Stimulated activated CD4-positive, alpha-beta T cell treated with anti-CD3 and anti-CD28 coated beads, Interleukin-12 subunit alpha, Interleukin-12 subunit beta, amount 100 ng/mL, for 24 hours (primary cell): Measurements from ENCODE around the gene DEFB113.

Source experiments
- DNase-seq, 2 experiments: peaks; one replicate each; pipeline ENCODE4 v3.0.0-alpha.2; 2020; ENCODE audit warnings: low read depth in 2 of 2

The DEFB113 gene

DNA sequence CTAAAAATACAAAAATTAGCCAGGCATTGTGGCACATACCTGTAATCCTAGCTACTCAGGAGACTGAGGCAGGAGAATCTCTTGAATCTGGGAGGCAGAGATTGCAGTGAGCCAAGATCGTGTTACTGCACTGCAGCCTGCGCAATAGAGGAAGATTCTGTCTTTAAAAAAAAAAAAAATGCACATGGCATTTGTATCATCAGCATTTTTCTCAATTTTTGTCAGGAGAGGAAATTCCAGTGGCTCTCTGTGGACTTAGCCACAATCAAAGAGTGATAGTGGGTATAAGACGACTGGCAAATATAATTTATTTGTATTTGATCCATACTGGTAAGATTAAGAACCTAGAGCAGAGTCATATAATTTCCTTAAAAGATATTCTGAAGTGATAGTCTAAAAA, 34.0 kb downstream of the DEFB113 start:
- DNase-seq: no peak

DNA sequence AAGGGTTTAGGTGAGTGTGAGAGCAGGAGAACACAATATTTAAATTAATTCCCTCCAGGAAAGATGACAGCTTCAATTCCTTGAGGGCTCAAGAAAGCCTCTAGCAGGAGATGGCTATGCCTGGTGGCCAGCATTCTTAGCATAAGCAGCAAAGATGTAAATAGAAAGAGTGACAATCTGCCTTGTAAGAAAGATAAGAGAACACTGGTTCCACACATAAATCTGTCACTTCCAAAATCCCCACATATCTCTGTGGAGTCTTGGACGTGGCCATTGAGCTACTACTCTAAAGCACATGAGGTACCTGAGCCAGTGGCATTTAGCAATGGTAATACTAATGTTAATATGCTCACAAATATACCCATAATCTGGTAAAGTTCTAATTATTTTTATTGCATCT, 34.7 kb downstream of the DEFB113 start:
- DNase-seq: no peak

DNA sequence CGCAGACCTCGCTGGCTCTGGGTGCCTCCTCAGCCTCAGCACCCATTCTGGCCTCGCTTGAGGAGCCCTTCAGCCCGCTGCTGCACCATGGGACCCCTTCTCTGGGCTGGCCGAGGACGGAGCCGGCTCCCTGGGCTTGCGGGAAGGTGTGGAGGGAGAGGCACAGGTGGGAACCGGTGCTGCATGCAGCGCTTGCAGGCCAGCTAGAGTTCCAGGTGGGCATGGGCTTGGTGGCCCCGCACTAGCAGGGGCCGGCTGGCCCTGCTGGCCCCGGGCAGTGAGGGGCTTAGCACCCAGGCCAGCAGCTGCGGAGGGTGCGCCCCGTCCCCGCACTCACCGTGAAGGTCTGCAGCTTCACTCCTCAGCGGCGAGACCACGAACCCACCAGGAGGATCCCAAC, 35.9 kb downstream of the DEFB113 start:
- no peak for DNase-seq

DNA sequence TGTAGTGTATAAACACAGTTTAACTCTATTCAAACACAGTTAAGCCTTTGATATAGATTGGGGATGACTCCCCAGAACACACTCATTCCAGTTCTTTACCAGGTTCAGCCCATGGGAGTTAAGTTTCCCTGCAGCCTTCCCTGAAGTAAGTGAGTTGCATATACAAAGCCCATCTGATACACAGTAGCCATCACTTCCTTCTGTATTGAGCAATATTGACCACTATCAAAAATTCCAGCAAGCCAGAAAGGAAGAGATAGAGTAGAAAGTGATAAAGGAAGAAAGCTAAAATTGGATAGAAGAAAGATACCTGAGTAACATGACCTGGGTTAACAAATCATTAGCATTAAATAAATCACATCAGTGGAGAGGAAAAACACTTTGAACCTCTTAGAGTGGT, 40.1 kb downstream of the DEFB113 start:
- no peak for DNase-seq

DNA sequence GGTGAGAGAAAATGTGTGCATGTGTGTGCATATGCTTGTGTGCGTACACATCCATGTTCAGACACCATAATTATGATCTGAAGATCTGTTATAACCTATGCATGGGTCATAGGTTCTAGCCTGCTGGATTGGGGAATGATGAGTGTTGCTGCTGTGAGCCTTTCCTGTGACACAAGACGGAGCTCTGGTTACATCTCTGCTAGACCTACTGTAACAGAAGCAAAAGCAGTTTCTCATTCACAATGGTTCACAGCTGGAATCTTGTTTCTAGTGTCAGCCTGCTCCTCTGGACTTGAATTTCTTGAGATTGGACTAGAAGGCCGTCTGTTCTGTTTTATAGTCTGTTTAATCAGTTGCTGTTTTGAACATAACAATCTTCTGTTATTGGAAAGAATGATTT, 45.6 kb downstream of the DEFB113 start:
- no peak for DNase-seq

DNA sequence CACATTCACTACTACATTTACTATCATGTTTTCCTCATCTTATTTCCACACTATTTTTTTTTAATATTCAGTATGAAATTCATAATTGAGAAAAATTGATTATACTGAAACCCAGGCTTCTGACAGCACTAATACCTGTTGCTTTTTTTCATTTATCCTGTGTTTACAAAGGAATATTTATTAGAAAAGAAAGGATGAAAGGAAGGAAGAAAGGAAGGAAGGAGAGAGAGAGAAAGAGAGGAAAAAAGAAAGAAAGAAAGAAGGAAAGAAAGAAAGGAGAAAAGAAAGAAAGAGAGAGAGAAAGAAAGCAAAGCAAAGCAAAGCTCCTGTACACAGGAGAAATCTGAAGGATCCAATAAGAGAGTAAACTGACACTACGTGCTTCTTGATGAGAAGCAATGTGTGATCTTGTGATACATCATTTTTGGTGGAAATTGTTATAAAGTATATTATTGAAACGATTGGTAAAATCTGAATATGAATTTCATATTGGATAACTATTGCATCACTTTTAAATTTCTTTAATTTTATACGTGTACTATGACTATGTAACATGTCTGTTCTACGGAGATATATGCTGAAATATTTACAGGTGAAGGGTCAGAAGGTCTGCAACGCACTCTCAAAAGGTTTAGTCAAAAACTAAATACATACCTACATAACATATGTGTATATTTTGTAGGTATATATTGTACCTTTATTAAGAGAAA, 49.3 kb downstream of the DEFB113 start:
- DNase-seq: no peak

DNA sequence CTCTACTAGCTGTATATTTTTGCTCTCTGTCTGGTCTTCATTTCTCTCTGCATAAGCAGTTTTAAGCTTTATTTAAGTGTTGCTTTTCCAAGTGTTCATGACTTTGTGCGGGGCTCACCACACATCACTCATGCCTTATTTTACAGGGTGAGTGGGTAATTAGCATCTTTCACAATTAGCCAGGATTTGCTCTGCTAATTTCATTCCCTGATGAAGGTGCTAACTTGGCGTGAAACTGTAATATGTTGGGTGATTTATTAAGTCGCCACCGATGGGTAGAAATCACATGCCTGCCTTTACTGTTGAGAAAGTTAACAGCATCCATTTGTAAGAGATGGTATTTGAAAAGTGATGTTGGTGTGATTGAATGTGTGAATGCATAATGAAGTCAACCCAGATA, 50.2 kb downstream of the DEFB113 start:
- DNase-seq: no peak

DNA sequence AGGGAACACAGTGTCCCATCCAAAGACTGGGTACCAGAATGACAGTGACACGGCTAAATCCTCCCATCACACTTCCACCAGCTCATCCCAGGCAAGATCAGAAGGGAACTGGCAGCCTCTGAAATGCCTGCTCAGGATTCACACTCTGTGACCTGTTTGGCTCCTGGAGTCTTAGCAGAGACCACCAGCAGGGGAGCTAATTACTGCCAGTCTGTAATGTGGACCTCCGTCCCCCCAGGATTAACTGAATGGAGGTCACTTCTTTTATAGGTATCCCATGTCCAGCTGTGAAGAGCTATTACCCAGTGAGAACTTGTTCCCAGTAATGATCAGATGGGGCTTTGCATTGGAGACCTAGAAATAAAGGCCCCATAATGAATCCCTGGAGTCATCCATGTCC, 50.6 kb downstream of the DEFB113 start:
- no peak for DNase-seq
